Inflammatory macrophage treated with lipopolysaccharide for 4 hours (primary cell): ENCODE results near the gene SLC23A1.

Source experiments
- DNase-seq: peaks from one replicate; pipeline ENCODE4 v3.0.0-alpha.2; 2020

SLC23A1 gene

DNA sequence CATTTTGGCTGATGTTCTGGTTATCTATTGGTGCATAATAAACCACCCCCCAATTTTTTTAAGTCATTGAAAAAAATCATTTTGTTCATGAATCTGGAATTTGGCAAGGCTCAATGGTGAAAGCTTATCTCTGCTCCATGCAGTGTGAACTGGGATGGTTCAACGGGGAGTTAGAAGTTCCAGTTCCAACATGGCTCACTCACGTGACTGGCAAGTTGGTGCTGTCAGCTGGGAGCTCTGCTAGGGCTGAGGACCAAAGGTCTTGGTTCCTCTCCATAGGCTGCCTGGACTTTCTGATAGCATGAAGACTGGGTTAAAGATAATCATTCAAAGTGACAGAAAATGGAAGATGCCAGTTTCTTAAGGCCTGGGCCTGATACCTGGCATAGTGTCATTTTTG, 23.9 kb upstream of the SLC23A1 start:
- DNase-seq, result no peak

DNA sequence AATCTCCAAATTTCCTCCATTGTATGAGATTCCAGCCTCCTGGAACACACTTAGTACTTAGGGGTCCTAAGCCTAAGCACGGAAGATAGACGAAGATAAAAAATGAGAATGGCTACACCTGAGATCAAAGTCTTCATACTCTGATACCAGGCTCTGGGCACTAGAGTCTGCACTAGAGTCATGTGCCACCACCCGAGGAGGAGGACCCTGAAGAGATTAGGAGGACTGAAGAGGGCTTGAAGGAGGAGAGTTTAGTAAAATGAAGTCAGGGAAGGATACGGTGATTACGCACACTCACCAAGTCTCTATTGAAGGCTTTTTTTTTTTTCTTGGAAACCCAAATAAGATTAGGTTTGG, 21.4 kb upstream of the SLC23A1 start:
- no peak for DNase-seq

DNA sequence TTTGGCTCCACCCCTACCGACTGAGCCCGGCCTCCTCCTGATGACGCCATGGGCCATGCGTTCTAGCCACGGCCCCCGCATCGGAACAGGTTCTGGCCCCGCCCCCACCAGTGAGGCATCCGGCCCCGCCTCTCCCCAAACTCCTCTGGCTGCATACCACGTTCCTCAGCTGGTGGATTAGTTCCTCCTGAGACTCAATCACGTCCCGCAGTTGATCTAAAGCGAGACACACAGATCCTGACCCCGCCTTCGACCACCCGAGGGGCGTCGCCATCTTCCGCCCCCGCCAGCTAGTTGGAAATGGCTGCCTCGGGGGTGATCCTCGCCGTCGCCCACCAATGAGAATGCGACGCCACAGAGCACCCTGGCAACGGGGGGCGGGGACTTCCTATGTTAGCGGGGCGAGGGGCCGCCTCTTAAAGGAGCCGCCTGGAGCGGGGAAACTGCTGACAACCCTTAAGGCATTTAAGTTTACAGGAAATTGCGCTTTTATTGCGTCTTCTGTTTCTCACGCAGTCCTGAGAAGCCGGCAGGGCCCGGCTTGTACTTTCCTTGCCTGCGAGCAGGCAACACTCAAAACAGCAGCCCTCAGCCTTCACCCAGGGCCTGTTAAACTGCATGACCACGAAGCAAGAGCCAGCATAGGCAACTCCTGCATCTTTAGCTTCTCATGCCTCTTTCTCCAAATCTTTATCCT, 20.8 kb upstream of the SLC23A1 start, which contains the start of gene SPATA24:
TSS of gene SPATA24 (minus strand) at position 303 of the 697 bp plus-strand sequence. CDS start at position 274, 29 bp downstream.
- DNase-seq, result peak; percentile 97

DNA sequence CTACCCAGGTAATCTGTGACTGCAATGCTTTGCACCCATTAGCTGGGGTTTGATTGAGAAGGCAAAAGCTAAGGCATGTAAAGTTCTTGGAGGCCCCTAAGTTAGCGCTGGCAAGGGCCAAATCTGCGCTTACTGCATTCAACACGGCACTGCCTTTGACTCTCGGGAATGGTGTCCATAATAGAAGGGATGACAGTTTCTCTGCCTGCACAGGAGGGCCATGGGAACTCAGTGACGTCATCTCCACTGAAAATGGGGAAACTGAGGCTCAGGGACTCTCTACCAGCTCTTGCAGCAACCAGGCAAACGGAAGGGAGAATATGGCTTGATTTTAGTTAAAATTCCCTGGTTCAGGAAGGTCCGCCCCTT, 20.3 kb upstream of the SLC23A1 start:
- DNase-seq, result no peak

DNA sequence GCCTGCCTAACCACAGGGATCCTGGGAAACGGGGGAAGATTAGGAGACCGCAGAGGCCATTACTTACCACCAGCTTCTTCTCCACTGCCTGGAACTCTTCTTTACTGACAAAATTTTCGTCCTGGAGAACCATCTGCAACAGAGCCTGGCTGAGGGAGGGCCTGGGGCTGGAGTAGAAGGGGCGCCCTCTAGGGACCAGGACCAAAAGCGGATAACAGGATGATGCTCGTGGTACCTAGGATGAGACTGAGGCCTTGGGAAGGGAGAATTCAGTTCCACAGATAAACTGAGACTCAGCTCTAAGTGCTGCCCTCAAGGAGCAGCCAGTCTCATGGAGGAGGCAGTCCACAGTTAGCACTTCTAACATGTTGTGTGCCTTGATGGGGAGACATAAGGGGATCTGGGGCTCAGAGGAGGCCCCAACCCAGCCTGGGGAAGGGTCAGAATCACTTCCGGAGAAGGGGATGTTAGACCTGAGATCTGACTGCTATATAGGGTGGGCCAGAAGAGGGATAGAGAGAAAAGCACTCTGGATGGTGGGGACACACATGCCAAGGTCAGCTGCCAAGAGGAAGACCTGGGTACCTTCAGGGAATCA, 19.6 kb upstream of the SLC23A1 start:
- peak; percentile 45 for DNase-seq

DNA sequence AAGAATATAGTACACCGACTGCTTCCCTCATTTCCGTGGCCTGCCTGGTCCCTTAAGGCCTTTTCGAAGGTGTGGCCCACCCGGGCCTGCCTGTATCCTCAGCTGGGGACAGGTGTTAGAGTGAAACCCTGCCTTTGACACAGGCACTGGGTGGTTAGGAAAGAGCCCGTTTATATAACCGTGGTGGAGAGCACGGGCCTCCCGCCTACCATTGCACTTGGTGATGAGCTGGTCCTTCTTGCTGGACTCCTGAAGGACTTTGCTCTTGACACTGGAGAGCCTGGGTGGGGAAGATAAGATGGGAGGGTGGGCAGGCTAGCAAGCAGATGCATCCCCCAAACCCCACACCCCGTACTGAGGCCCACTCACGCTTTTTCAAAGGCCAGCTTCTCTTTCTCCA, 18.4 kb upstream of the SLC23A1 start:
- no peak for DNase-seq

DNA sequence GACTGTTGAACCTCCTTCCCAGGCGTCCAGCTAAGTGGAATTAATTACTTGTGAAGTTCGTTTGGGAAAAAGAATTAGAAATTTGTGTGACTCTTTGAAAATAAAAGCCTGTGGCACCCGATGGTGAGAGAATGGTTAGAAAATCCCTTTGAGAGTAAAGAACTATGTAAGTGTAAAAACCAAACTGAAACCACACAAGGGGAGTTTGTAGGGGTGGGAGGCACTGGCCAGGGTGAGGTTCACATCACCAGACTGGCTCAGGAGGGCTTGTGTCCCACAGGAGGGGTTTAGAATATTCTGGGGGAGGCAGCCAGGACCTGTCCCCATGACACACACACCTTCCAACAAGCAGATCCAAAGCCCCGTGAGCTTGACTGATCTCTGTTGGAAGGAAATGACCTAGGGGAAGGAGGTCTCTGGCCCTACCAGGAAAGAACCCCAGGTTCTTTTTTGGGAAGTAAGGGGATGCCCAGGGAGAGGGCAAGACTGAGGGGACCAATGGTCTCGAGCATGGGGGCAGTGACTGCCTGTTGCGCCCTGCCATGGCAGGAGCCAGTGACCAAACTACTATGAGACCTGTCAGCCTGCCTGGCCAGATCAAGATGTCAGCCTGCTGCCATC, 16.5 kb upstream of the SLC23A1 start:
- no peak for DNase-seq

DNA sequence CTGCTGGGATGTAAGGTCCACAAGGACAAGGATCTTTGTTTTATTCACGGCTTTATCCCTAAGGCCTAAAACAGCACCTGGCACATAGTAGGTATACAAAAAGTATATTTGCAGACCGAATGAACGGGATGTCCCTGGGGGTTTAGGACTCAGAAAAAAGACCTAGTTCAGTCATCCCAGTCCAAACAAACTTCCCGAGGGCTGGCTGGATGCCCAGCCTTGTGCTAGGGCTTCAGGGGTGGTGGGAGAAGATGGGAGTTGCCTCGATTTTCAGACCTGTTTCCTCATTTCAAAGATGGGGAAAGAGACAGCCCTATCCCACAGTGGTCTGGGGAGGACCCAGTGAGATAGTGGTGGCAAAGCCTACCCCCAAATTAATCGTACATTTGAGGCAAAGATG, 14.8 kb upstream of the SLC23A1 start:
- no peak for DNase-seq

DNA sequence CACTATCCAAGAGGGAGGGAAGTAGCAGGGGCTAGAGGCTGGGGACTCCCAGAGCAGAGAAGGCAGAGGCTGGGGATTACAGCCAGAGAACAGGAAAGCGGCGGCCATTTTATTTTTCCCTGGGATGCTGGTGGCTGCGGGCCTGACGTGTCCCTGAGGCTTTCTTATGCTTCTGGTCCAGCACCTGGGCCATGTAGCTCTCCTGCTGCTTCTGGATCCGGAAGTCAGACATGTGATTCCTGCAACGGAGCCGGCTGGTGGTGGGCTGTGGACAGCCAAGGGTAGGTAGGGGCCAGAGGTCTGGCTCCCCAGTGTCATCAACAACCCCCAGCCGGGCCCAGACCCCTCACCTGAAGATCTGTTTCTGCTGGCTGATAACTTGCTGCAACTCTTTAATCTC, 13.6 kb upstream of the SLC23A1 start:
- DNase-seq, result no peak

DNA sequence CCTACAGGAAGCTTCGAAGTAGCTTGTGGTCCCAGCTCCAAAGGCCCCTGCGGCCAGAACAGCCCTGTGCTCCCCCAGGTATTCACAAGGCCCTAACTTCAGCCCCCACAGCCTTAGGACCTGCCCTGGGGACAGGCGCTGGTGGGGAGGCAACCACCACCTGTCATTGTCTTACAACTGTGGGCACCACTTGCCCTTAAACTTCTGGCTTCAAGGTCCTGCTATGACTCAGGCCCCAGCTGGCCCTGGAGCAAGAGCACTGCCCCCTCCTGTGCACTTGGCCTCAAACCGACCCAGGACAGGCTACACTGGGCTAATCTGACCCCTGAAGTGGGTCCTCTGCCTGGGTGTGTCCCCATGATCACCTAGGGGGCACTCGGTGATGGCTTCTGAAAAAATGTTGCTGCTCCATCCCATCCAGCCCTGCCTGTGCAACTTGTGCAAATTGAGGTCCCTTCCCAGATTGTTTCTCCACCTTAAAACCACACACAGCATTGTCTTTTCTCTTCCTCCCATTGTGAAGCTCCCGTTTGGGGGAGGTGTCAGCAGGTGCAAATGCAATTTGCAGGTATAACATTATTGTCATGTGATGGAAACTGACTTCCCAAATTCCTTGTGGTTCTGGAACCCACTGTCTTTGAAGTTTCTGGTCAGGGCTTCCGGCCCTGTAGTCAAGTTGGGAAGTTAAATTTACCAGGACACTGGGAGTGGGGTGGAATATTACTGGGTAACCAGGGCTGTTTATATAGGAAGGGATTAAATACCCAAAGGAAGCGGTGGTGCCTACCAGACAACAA, 12.9 kb upstream of the SLC23A1 start:
- DNase-seq, result no peak

DNA sequence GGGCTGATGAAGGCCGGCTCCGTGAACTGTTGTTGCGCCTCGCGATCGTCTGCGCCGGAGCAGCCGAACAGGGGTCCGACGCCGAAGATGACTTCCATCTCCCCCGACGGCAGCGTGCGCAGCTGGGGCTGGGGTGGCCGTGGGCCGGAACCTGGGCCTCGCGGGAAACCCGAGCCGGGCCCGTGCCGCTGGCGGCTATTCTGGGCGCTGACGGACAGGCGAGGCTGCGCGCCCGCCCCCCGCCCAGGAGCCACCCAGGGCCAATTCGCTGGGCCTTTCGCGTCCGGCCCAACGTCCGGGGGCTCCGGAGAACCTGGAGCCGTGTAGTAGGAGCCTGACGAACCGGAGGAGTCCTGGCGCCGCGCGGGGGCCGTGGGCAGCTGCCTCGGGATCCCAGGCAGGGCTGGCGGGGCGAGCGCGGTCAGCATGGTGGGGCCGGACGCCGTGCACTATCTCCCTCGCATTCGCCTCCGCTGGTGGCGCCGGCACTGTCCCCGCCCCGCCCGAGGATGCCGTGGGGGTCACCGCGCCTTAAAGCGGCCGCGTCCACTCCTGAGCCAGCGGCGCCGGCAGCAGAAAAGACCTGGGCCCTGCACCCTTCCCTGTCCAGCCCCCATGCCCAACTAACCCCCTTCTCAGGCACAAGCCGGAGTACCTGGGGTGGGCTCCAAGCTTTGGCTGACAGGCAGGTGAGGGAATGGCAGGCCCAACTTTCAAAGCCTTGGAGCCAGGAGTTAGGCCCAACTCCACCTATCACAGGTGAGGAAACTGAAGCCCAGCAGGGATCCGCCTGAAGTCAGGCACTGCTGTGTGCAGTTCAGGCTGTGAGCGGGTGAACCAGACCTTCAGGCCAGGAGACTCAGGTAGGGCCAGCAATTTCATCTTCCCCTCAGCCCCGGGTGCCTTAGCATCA, 11.8 kb upstream of the SLC23A1 start, which contains the start of gene PROB1:
TSS of gene PROB1 (minus strand) at position 451 of the 913 bp plus-strand sequence. CDS start at position 428, 23 bp downstream.
- no peak for DNase-seq

DNA sequence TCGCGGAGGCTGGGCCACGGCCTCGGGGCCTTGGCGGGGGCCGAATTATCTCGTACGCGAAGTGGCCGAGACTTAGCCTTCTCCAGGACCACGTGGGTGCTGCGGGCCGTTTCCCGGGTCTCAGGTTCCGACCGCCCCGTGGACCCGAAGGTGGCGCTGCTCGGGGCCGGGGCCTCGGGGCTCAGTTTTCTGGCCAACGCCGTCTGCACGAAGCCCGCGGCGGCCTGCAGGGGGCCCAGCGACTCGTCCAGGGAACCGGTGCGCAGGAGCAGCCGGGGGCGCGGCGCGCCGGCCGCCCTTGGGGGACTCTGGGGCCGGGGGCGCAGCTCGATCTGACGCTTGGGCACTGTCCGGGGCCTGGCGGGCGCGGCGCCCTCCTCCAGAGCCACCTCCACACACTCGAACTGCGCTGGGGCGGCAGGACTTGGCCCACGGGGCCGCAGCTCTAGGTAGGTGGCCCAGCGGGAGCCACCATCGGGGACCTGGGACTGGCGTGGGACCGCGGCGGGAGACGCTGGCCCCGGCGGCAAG, 11.1 kb upstream of the SLC23A1 start:
- DNase-seq, result no peak

DNA sequence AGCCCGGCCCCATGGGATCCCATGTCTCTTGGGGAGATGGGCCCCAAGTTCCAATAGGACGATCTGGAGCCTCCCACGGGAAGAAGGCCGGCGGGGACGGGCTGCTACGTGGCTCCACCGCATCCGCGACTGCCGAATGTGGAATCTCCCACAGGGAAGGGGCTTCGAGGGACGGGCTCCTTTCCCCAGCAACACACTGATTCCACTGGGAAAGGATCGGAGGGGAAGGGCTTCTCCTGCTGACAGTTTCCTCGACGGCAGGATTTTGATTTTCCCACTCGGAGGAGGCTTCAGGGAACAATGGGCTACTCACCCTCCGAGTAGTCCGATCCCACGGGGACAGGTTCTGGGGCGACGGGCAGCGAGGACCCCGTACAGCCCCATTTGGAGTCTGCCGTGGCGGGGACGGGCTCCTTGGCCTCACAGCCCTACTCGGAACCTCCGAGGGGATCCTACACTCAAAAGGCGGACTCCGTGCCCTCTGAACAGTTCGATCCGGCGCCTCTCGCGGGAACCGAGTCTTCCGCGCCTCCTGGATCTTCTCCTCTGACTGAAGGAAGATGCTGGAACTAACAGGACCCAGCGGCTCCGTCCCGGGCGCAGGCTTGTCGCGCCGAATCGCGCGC, 10.5 kb upstream of the SLC23A1 start:
- DNase-seq, result no peak

DNA sequence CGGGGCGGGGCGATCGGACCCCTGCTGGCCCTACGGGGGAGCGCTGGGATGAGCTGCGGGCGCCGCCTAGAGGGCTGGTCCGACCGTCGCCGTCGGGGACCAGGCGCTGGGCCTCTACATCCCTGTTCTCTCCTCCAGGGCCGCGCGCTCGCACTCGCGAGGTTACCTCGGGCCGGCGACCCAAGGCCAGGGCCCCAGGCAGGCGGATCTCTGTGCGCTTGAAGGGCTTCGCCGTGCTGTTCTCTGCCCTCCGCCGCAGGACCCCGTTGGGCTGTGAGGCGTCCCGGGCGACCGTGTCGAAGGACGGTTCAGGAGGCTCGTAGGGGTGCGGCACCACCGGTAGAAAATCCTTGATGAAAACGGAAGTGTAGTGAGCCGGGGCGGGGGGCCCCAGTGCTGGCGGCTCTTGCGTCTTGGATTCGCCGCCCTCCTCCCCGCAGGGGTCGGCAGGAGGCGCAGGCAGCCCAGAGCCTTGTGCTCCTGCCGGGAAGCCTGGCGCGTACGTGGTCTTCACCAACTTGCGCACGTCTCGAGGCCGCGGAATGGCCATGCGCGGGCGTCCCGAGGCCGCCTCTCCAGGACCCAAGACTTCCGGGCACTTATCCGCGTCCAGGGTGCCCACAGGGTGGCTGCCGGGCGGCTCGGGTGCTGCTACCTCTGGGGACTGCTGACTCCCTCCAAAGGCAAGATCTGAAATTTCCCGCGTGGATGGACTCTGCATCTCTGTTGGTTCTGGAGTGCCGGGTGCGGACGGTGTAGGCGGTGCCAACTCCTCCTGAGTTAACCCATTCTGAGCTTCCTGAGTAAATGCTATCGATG, 9.8 kb upstream of the SLC23A1 start:
- peak; percentile 68 for DNase-seq

DNA sequence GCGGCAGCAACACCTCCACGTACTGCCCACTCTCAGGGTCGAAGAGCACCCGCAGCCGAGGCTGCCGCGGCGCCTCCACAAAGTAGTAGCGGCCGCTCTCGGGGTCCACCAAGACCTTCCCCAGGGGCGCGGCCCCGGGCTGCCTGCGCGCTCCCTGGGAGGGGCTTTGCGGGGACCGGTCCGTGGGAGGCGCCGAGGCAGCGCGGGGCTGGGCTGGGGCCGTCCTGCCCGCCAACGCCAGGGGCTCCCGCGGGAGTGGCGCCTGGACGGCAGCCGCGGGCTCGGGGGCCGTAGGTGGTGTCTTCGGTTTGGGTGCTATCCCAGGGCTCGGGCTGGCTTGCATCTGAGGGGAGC, 9.2 kb upstream of the SLC23A1 start:
- no peak for DNase-seq

DNA sequence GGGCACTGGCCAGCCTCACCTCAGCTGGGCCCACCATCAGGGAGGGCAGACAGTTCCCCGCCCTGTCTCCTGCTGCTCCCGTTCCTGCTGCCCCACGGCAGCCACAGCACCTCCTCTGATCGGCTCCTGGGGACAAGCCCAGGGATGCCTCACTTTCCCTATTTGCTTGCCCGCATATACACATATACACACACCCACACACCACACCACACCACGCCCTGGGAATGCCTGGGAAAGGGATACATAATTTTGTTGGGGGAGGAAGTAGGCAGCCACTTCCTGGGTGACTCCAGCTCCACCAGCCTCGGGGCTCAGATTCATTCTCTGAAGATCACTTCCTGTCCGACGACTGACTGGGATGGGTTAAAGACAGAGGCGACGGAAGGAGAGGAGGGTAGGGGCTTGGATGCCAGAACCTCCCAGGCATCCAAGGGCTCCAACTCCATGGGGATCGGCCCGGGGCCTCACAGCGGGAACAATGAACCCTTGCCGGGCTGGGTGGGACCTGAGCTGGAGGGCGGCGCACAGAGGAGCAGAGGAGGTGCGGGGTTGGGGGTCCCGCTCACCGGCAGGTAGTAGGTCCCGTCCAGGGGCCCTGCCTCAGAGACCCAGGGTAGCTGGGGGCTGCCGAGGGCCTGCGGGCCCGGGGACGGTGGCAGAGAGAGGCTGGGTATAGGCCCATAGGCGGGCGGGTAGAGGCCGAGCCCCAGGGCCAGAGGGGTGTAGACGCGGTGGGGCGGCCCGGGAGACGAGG, 8.7 kb upstream of the SLC23A1 start:
- DNase-seq, result peak; percentile 48

DNA sequence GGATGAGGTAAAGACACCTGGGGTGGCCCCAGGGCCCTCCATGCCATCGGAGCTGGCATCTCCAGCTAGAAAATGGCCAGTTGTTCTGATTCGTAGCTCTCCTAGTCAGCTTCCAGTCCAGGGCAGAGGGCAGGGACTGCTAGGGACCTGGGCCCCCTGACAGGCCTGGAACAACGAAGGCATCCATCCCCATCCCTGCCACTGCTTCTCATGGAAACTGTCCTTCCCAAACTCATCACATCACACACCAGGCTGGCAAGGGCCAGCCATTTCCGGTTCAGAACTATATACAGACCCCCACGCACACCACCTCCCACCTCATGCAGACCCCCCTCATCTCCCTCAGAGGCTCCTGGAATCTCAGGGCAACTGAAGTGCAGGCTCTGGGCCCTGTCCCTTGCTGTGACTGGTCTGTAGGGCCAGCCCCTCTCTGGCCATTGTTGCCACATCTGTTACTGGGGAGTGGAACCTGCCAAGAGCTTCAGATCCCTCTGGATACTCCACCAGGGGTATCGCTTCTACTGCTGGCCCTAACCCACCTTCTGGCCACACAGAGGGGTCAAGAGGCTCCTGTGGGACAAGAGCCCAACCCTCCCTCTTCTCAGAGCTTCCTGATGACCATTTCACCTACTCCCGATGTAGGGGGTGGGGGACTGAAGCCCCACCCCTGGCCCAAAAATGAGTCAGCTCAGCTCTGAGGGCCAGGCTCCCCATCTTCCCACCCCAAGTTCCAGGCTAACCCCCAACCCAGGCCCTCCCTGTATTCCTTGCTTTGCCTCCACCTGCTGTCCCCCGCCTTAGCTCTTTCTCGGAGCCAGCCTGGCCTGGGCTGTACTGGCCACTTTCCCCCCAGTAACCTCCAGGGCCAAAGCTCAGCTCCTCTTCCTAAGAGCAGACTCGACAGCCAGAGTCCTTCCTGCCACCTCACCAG, 7.8 kb upstream of the SLC23A1 start:
- DNase-seq, result no peak

DNA sequence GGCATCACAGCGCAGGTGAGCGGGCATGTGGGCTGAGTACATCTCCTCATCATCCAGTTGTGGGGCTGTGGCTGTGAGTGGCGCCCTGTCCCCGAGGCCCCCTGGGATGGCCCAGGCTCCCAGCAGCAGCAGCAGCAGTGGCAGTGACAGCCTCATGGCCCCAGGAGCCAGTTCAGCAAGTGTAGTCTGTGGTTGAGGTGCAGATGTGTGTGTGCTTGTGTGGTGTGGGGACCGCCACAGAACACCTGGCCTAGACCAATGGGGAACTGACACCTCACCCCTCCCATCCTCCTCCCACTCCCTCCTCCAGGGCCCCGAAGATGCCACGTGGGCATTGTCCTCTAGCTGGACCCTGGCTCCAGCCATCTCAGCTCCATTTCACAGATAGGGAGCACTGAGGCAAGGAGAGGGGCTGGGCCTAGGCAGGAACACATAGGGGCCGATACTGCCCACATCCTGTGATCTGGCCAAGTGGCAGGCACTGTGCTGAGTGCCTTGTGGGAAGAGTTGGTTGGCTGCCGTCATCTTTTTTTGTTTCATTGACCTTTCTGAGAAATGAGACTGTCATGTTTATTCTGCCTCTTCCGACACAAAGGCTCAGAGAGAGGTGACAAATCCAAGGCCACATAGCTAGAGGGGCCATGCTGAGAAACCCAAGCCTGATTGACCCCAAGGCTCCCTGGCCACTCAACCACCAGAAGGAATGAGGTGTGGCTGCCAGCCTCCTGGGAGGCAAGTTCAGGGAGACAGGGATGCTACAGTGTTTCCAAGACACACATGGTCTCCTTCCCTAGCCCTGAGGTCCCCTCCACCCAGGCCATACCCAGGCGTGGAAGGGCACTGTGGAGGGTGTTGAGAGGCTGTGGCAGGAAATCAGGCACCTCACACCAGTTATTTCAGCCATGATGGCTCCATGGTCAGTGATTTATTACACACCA, 6.9 kb upstream of the SLC23A1 start, which contains the start of gene MZB1:
TSS of gene MZB1 (minus strand) at position 213 of the 938 bp plus-strand sequence. CDS start at position 156, 57 bp downstream.
- DNase-seq, result no peak
